HG02840 (cell line): ENCODE results near the gene MED29.

Source experiments
- ATAC-seq: cut with Tn5 transposase; IDR thresholded peaks from one replicate; pipeline ENCODE4 v1.9.1; 2021; ENCODE audit warnings: mild to moderate bottlenecking, moderate library complexity, moderate number of reproducible peaks; ENCODE audit not compliant: unreplicated experiment, low FRiP score

MED29 gene

GRCh38 chr19:39410017-39410830, 19.0 kb downstream of the MED29 start:
- ATAC-seq: no peak

GRCh38 chr19:39410831-39411080, 19.6 kb downstream of the MED29 start:
- no peak for ATAC-seq

- no peak for ATAC-seq
Observed at GRCh38 chr19:39411081-39411831, 20.1 kb downstream of the MED29 start.

- ATAC-seq: peak; percentile 33
Observed at GRCh38 chr19:39411832-39412099, 20.6 kb downstream of the MED29 start.

- peak; percentile 64 for ATAC-seq
Observed at GRCh38 chr19:39412100-39412866, 21.1 kb downstream of the MED29 start, which contains the start of gene PLEKHG2. Gene PLEKHG2 (plus strand): TSS chr19:39412669. CDS start chr19:39414087, 1,418 bp downstream.

- no peak for ATAC-seq
Observed at GRCh38 chr19:39412867-39413271, 21.7 kb downstream of the MED29 start.

- no peak for ATAC-seq
Observed at GRCh38 chr19:39413272-39413910, 22.2 kb downstream of the MED29 start.

GRCh38 chr19:39413911-39414608, 22.9 kb downstream of the MED29 start:
- ATAC-seq: no peak

- ATAC-seq: no peak
Observed at GRCh38 chr19:39415111-39416046, 24.2 kb downstream of the MED29 start.

- no peak for ATAC-seq
Observed at GRCh38 chr19:39416152-39417120, 25.3 kb downstream of the MED29 start.

GRCh38 chr19:39417463-39418181, 26.4 kb downstream of the MED29 start:
- no peak for ATAC-seq

- ATAC-seq: no peak
Observed at GRCh38 chr19:39419003-39419402, 27.8 kb downstream of the MED29 start.

- ATAC-seq: no peak
Observed at GRCh38 chr19:39420769-39421168, 29.6 kb downstream of the MED29 start.

GRCh38 chr19:39422020-39422419, 30.8 kb downstream of the MED29 start:
- no peak for ATAC-seq

- no peak for ATAC-seq
Observed at GRCh38 chr19:39423258-39424086, 32.3 kb downstream of the MED29 start.

GRCh38 chr19:39424934-39425333, 33.8 kb downstream of the MED29 start:
- no peak for ATAC-seq

- no peak for ATAC-seq
Observed at GRCh38 chr19:39425744-39426143, 34.6 kb downstream of the MED29 start.
